ENCODE measurements around the gene OS9.

Gene OS9

DNA sequence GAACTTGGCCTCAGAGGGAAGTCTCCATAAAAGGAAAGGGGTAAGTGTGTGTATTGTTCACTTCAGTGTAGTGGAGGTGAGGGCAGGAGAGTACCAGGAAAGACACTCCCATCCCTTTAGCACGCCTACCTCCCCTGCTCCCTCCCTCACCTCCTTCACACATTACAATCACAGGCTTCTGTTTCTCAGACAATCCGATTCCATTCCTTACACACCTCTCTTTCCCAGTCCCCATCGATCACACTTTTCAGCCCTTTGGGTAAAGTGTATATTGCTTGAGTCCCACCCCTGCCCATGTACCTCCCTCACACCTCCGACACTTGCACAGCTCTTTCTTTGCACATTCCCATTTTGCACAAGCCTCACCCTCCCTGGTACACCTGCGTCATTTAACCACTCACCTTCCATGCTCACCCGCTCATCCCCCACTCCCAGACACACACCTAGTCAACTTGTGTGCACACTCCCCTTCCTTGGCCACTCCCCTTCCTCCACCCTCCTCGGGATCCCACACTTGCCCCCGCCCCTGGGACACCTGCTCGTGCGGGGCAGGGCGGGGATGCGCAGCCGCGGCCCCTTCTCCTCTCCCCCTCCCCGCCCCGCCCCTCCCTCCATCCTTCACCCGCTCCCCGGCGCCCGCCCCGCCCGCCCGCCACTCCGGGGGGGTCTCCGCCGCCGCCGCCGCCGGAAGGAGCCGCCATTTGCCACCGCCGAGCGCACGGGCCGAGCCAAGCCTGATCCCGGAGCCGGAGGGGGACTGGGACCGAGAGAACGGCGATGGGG, 60.7 kb downstream of the OS9 start, which contains the start of gene MARCHF9:
MARCHF9 (plus strand) TSS at position 693 of the 783 bp plus-strand sequence. CDS start 426 bp downstream, outside the sequence.
- DNase-seq: peak; percentile 95

DNA sequence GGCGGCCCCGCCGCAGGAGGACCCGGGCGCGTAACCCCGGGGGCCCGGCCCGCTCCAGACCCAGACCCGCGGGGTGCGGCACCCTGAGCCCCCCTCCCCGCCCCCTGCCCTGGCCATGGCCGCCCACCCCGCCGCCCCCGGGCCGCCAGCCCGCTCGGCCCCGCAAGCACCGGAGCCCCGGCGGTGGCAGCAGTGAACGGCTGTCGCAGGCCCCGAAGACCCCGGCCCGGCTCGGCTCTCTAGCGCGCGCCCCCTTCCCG, 61.2 kb downstream of the OS9 start:
- no peak for DNase-seq

DNA sequence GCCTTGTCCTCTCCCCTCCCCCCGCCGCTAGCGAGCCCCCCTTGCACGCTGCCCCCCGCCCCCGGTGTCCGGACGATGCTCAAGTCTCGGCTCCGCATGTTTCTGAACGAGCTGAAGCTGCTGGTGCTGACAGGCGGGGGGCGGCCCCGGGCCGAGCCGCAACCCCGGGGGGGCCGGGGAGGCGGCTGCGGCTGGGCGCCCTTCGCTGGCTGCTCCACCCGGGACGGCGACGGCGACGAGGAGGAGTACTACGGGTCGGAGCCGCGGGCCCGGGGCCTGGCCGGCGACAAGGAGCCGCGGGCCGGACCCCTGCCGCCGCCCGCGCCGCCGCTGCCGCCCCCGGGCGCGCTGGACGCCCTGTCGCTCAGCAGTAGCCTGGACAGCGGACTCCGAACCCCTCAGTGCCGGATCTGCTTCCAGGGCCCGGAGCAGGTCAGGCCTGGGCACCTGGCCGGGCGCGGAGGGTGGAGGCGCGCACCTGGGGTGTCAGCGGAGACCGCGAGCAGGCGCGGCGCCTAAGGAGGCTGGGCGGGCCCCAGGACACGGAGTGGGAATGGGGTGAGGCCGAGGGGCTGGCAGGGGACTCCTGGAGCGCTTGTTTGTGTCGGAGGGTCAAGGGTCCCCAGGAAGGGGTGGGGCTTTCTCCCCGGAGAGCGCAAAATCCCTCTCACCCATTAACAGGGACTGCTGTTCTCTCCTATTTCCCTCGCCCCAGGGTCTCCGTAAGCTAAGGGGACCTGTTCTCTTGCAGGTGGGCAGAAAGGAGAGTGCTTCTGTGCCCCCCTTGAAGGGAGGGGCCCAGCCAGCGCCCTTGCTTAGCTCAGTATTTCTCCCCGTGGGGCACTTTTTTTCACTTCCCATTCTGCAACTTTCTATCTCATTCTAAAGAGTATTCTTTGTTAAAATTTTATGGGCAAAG, 61.8 kb downstream of the OS9 start:
- no peak for DNase-seq

DNA sequence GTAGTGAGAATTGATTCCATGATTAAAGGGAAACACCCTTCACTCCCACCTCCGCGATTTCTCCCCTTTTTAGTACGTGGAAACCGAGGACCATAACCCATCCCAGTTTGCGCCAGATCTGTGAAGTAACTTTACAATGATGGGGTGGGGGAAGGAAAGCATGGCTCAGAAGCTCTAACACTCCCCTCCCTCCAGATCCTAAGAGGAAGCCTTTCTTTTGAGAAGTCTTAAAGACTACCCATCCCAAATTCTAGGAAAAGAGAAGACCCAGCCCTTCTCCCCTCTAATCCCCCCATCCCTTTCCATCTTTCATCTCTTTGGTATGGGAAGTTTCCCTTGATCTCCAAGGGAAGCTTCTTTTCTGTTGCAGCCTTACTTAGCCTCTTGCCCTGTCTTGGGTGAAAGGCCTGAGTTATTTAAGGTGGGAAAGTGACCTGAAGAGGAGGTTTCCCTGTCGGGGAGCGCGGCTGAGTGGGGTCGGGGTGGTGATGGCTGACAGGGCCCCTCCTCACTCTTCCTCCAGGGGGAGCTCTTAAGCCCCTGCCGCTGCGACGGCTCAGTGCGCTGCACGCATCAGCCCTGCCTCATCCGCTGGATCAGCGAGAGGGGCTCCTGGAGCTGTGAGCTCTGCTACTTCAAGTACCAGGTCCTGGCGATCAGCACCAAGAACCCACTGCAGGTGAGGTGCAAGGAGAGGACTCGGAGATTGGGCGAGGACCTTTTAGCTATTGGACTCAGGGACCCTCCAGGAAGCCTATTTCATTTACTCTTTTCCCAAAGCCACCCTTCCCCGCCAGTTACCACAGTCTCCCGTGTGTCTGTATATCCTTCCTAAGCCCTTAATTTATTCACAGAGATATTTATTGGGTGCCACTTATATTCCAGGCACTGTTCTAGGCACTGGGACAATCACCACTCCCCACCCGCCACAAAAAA, 62.7 kb downstream of the OS9 start:
- no peak for DNase-seq

DNA sequence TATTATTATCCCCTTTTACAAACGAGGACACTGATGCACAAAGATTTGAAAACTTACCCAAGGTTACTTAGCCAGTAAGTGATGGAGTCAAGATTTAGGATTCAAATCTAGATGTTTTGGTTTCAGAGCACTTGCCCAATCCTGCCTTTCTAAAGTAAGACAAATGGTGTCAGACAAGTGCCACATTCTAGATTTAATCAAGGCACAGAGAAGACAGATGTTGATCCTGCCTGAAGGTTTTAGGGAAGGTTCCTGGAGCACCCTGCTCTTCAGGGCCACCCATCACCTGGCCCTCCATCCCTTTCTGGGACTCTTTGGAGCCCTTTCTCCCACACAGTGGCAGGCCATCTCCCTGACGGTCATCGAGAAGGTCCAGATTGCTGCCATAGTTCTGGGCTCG, 63.8 kb downstream of the OS9 start:
- DNase-seq: no peak

DNA sequence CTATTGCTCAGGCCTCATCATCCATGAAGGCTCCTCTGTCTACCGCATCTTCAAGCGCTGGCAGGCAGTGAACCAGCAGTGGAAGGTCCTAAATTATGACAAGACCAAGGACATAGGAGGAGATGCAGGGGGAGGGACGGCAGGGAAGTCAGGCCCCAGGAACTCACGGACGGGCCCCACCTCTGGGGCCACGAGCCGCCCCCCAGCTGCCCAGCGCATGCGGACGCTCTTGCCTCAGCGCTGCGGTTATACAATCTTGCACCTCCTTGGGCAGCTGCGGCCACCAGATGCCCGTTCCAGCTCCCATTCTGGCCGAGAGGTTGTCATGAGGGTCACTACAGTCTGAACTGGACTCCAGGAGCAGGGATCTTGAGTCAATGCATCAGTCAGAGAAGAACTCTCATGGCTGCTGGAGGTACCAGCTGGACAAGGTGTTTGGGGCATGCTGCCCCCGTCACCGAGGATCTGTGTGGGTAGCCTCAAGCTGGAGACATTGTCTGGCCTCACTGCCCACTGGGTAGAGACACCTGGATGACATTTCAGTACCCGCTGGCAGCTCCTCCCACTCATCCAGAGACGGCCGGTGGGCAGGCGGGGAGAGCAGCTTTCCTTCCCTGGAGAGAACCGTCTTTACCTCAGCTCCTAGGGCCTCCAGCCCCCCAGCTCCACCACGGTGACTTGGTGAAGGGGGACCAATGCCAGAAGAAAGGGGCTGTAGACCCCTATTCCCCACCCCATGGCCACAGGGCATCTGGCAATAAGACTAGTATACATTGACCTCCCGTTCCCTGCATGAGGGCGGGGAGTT, 64.8 kb downstream of the OS9 start:
- no peak for DNase-seq

DNA sequence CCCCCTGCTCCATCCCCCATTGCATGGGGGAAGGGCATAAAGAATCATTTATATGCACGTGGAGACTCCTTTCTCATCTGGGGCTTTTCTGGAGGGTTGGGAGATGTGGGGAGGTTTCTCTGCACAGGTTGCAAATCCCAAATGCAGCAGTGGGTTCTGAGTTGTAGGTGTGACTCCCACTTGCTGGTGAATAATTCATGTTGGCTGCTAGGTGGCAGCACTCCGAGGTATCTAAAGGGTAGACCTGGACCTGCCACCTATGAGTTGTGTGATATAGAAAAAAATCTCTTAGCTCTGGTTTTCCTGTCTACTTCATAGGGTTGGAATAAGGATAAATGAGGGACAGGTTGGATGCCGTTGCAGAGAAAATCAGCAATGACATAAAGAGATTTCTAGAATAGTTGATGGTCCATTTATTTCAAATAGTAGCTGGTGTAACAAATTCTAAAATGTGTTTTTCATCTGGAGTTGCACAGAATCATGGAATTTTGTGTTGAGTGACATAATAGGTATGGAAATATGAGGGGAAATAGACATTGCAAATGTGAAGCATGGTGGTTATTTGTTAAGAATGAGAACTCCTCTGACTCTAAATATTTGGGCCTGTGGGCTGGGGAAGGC, 65.5 kb downstream of the OS9 start:
- no peak for DNase-seq

DNA sequence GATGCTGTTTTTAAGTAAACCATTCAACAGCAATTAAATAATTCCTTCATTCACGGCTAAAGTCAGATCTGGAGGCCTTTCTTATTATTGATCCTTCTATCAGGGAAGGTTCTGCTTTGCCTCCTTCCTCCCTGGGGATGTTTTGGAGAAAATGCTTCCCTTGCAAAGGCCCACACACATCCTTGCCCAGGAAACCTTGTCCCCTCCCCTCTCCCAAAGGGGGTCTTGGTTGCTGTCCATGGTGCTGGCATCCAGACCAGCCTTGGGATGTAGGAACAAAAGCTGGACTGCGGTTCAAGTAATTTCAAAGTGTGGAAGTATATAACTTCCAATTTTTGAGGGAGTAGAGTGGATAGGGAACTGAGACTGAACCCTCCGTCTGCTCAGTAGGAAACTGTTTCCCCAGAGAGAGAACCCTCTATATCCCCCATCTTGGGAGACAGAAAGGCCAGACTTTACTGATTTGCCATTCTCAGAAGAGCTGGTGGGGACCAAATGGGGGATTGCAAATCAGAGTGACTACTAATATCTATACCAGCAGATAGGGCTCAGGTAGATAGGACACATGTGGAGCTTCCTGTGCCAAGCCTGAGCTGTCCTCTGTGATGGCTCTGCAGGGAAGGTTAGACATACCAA, 66.5 kb downstream of the OS9 start:
- no peak for DNase-seq

DNA sequence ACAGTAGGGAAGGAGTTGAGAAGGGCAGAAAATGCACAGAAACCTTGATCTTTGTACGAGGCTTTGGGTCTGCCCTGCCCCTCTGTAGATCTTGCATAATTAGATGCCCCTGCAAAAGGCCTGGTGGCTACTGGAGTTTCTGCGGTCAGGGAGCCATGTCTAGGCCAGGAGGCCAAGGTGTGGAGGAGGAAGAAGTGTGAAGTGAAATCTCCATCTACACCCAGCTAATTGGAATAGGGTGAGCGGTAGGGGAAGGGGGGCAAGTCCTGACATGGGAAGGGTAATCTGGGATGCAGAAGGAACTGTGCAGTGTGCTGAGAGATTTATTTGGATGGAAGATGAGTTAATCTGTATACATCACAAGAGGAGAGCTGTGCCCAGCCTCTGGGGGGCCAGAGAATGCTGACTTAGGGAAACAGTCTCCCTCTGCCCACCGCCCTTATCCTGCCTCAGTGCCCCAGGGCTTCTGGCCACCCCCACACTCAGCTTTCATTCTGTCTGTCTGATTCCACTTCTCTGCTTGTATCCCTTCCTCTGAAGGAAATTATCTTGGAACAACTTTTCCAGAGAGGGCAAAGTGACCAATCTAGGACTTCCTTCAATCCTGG, 67.6 kb downstream of the OS9 start:
- DNase-seq: no peak

DNA sequence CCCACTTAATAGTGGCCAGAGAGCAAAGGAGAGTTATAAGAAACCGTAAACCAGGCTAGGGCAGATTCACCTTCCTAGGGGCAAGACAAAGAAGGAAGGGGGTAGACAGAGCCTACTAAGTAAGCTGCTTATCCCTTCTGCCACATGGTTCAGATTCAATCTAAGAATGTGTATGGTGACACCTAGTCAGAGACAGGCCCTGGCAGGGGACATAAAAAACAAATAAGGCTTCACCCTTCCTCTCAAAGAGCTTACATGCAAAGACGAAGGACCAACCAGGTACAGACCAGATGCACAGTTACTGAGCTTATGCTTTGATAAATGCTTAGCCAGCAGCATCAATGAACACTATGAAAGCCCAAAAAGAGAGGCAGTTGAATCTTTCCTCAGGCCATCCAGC, 68.5 kb downstream of the OS9 start:
- DNase-seq: no peak

DNA sequence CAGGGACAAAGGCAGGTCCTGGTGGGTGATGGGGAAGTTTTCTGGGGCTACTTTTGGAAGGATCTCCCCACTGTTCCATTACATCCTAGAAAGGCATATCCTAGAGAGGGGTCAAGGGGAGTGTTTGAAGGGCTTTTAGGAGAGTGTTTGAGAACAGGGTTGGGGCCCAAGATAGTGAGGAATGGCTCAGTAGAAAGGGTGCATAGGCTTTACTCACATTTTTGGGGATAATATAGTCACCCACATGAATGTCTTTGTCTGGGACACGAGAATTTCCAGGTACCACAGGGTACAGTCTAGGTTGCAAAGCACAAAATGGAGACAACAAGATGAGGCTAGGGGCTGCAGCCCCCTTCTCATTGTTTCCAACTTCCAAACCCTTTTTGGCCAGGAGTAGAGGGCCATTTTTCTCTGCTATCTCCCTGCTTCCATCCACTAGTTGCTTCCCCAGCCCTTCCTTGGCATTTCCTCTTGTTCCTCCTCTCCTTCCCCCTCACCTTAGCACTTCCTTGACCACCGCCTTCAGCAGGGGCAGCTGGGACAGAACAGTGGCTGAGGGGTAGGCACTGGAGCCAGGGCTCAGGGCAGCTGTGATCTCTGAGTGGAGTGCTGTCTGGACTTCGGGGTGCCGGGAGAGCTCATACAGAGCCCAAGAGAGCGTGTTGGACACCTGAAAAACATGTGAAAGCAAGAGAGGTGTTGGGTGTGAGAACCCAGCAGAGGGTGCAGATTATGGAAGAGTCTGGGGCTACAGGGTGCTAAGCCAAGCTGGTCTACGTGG, 70.1 kb downstream of the OS9 start:
- no peak for DNase-seq

DNA sequence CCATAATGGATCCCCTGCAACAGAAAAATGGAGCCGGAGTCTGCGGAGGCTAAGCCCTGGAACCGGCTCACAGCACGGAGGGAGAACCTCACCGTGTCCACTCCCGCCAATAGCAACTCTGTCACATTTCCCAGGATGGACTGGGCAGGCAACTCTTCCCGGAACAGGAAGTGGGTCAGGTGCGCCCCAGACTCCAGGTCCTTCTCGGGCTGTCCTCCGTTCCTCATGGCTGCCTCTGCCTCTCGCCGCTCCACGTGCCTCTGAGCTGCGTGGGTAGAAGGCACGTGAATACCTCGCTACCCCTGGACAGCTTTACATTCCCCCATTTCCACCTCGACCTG, 70.7 kb downstream of the OS9 start:
- DNase-seq: no peak

DNA sequence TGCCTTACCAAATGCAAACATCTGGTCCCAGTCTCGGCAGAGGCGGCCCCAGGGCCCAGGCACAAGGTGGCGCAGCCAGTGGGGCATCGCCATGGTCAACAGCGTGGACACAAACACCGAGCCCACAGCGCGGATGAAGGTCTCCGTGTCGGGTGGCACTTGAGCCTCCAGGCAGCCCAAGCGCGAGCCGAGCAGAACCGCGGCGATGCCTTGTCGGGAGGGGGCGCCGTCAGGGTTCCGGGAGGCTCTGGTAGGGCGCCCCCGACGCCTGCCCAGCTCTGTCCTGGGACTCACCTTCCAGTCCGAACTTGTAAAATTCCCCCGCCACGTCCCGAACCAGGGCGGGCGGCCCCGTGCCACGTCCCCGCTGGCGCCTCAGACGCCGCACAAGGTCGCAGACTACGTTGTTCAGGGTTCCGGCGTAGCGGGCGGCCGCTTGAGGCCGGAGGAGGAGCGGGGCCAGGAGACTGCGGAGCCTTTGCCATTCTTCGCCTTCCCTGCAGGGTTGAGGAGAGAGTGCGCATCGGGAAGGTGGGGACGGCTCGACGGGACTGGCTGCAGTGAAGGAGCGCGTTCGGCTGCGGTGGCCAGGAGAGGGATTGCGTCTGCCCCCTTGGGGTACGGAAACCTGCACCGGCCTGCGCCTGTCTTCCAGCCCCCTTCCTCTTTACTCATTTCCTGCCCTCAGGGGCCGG, 71.2 kb downstream of the OS9 start:
- DNase-seq: no peak

DNA sequence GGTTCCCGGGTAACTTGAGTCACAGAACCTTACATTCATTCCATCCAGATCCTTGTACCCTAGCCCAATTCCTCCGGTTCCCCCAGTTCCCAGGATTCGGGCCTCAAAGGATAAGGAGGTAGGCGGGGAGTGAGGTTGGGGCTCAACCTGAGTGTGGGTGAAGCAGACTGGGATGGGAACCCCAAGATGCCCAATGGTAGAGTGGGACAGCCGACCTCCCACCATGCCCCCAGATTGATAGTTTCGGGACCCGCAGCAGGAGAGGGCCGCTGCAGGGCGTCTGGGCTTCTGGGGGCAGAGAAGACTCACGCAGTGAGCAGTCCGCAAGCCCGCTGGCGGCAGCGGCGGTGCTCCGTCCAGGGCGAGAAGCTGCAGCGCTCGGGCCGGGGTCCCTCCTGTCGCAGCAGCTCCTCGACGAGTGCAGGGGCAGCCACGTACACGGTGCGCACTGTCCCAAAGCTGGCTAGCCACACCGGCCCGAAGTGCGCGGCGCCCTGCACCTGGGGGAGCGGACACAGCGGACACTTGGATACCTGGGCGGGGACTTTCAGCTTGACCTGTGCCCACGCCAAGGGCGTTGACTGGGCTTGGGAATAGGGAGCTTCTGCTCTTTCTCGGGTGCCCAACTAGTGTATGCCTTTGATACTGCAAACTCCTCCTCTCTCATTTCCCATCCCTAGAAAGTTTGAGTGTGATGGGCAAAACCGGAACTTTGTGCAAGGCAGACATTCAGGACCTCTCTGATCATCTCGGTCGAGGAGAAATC, 71.9 kb downstream of the OS9 start:
- DNase-seq: no peak

DNA sequence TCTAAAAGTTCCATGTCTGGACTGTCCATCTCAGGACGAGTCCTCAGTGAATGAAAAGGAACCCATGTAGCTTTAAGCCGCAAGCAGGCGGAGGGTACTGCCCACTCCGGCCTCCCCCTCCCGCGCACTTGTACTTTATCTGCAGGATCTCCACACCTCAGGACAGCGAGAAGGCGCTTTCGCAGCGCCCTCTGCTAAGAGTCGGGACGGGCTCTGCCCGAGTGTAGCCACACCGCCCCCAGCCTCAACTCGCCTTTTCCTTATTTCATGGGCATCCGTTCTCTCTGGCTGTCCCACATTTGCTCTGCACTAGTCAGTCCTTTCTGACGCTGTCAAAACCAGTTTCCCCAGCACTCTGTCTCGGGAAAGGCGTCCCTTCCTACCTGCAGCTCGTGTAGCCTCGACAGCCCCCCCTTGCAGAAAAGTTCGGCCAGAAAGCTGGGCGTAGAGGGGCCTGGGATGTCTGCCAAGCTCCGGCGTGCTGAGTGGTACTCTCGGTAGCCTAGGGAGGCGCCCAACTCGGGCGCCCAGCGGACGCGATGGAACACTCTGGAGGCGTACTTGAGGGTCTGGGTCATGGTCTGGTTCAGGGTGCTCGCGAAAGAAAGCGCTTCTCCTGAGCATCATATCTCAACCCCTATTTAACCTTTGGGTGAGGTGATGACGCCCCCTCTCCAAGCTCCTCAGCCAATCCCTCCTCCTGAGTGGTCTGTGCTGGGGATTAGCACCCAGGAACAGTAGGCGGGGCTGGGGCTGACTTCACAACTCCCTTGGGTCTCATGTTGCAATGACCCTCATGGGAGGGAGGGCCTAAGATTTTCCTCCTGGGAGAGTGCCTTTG, 72.8 kb downstream of the OS9 start, which contains the start of gene CYP27B1:
CYP27B1 (minus strand) TSS at position 615 of the 841 bp plus-strand sequence; CDS start at position 578, 37 bp downstream.
- DNase-seq: no peak

DNA sequence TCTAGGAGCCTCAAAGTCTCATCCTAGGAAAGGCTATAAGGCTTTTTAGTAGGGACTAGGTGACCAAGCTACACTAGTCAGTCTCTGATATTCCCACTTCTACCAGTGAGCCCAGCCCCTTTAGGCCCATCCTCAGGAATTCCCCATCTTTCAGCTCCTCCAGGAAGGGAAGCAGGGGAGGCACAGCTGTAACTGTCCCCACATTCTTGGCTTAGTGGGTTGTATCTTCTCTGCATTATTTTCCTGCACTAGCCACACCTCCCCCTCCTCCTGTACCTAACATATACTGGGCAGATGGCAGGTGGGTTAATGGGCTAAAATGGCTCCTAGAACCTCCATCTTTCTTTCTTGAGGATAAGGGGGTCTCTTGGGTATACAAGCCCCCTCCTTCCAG, 73.4 kb downstream of the OS9 start:
- DNase-seq: no peak

DNA sequence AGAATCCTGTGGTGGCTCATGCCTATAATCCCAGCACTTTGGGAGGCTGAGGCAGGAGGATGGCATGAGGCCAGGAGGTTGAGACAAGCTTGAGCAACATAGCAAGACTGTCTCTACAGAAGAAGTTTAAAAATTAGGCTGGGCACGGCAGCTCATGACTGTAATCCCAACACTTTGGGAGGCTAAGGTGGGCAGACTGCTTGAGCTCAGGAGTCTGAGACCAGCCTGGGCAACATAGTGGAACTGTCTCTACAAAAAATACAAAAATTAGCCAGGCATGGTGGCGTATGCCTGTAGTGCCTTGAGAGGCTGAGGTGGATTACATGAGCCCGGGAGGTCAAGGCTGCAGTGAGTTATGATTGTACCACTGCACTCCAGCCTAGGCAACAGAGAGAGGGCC, 73.9 kb downstream of the OS9 start:
- DNase-seq: no peak

DNA sequence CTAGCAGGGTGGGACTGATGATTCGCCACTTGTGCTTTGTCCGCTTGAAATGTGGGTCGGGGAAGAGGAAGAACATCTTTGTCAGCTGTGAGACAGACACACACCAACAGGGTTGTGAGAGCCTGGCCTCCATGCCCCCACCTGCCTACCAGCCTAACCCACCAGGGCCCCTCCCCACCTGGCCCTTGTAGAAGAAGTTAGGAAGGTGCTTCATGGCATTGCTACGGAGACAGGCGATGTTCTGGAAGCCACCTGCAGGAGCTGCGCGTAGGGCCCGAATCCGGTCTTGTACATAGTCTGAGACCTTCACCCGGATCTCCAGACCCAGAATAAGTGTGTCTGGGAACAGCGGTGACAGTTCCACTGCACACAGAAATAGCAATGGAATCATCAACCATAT, 75.7 kb downstream of the OS9 start:
- no peak for DNase-seq
